PFSK-1 (cell line): Measurements from ENCODE around the gene SYNE2.

Source experiments
- FOXP2 ChIP-seq: optimal IDR thresholded peaks from 2 replicates; pipeline ENCODE3; 2011; ENCODE audit warnings: borderline replicate concordance, control low read depth, inconsistent platforms; ENCODE audit not compliant: insufficient read depth; ENCODE audit errors: extremely low read length, extremely low read depth
- POLR2AphosphoS5 ChIP-seq: IDR thresholded peaks from 2 replicates; pipeline ENCODE4 v1.6.1; 2012; ENCODE audit warnings: low read depth, mild to moderate bottlenecking, control low read depth, low read length, moderate library complexity
- REST ChIP-seq, 2 experiments: IDR thresholded peaks; 2 replicates each; pipeline versions ENCODE4 v1.6.1 to v1.8.0; 2011 to 2012; ENCODE audit warnings: low read depth in 2 of 2, low read length in 2 of 2, control low read depth in 1 of 2, inconsistent platforms in 1 of 2, mild to moderate bottlenecking in 1 of 2, moderate library complexity in 1 of 2; ENCODE audit not compliant: insufficient read depth in 1 of 2
- SIN3A ChIP-seq: IDR thresholded peaks from 2 replicates; pipeline ENCODE4 v1.6.1; 2012; ENCODE audit warnings: mild to moderate bottlenecking, low read length, moderate library complexity, borderline replicate concordance; ENCODE audit not compliant: insufficient read depth
- TAF1 ChIP-seq: IDR thresholded peaks from 2 replicates; pipeline ENCODE4 v1.6.1; 2012; ENCODE audit warnings: low read length, control low read depth, borderline replicate concordance; ENCODE audit not compliant: insufficient read depth

Gene SYNE2

DNA sequence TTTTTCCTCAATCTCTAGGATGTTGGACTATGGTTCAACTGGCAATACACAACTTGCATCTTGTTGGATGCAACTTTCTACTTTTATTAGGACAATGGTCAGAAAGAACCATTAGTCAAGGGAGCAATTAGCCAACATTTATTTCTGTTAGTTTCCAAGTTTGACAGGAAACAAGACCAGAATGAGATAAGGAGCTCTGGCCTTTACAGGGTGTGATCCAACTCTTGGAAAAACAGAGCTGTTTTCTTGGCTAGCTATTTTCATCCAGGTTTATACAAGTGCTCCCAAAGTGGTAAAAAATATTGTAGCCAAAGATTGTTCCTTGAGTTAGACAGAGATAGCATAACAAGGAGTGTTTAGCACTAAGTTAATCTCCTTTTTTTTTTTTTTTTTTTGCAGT lies 3.9 kb upstream of the SYNE2 start:
- TF ChIP-seq POLR2AphosphoS5: no peak
- no peak for TF ChIP-seq FOXP2
- no peak for TF ChIP-seq TAF1
- no peak for TF ChIP-seq SIN3A
- TF ChIP-seq REST (IDR thresholded peaks at IDR 0.05; ENCODE audit: insufficient read depth in 1 of 2, low read depth in 2 of 2, low read length in 2 of 2): no peak

DNA sequence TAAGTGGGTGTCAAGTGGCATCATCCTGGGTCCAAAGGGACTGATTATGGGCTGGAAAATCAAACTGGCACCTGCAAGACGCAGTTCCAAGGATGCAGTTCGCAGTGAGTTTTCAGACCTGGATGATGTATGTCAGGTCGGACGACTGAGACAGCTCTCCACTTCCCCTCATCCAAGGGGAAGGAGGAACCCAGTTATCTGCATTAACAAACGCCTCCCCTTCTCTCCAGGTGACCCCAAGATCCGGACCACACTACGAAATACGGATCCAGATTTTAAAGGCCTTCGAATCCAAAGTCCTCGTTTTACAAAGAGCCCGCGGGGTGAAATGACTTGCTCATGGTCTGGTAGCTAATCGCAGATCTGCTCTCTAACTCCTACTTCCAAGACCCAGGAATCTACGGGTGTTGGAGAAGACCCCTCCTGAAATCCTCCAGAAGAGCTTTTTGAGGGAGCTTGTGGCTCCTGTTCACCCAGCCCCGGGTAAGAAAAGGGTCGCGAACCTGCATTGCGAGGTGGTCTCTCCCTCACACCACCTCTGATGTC lies 460 bp upstream of the SYNE2 start:
- TF ChIP-seq REST (IDR thresholded peaks at IDR 0.05; ENCODE audit: insufficient read depth in 1 of 2, low read depth in 2 of 2, low read length in 2 of 2): no peak
- TF ChIP-seq POLR2AphosphoS5: no peak
- no peak for TF ChIP-seq SIN3A
- no peak for TF ChIP-seq FOXP2
- TF ChIP-seq TAF1: no peak

DNA sequence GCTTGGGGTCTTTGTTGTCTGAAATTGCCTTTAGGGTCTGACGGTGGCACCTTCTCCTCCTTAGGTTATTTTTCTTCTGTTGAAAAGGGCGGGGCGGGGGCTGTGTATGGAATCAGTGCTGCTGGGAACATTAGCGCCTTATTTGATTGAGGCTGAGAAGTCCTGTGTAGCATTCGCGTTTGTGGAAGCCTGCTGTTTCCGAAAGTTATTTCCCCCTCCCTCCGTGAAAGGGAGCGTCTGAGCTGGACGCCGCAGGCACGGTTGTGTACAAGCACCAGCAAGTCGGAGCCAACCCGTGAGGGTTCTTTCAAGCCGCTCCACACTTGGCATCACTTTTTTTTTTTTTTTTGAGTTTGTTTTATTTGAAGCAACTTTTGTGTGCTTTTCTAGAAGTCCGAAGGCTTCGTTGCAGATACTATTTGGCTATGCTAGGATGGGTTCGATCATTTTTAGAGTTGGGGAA lies 1.1 kb downstream of the SYNE2 start:
- TF ChIP-seq FOXP2 (peak; percentile 29), REST (IDR thresholded peaks at IDR 0.05; ENCODE audit: insufficient read depth in 1 of 2, low read depth in 2 of 2, low read length in 2 of 2) (no peak)

GRCh38 chr14:63854330-63854729 lies 1.5 kb downstream of the SYNE2 start:
- TF ChIP-seq SIN3A (no peak), REST (IDR thresholded peaks at IDR 0.05; ENCODE audit: insufficient read depth in 1 of 2, low read depth in 2 of 2, low read length in 2 of 2) (no peak), TAF1 (no peak), POLR2AphosphoS5 (no peak), FOXP2 (no peak)

- TF ChIP-seq FOXP2: no peak
- TF ChIP-seq REST (IDR thresholded peaks at IDR 0.05; ENCODE audit: insufficient read depth in 1 of 2, low read depth in 2 of 2, low read length in 2 of 2): no peak
- no peak for TF ChIP-seq SIN3A
- TF ChIP-seq TAF1: no peak
Observed at GRCh38 chr14:63855281-63855680, 2.5 kb downstream of the SYNE2 start.
